K562 (cell line): ENCODE data around the gene PCSK7. TPM values are rescaled to one million over a fixed set of nuclear protein-coding genes. Genes with fewer than 3 reads are reported as not detected.

Experiments used
- ATAC-seq: fragments of 200-7000 bp; cut with Tn5 transposase; 3 replicates; pipeline ENCODE4 v1.9.1; 2020; ENCODE audit warnings: moderate library complexity
- BruUV-seq: library from RNA; stranded (reverse); fragments of 400-500 nt; replicated peaks from 2 replicates; lab custom pipeline; 2021; lab: Mats Ljungman, UMichigan
- CTCF ChIA-PET: fragments of 300-600 bp; formaldehyde crosslinking; extraction: SDS; loops from one replicate; lab custom pipeline; 2021; ENCODE audit warnings: low intra/inter-chr PET ratio; lab: Yijun Ruan, JAX
- POLR2A ChIA-PET: fragments of 300-600, 350-650 bp; sonication (Branson Sonifier 250); formaldehyde crosslinking; extraction: SDS; loops from one replicate; lab custom pipeline; 2021; ENCODE audit warnings: antibody characterized with exemption, inconsistent platforms; lab: Yijun Ruan, JAX
- DNase-seq, 4 experiments: peaks; one replicate each; pipeline versions ENCODE4 v3.0.0 to v3.0.0-alpha.2; 2011 to 2018; ENCODE audit warnings: low spot score in 3 of 4, mixed read lengths in 3 of 4; ENCODE audit errors: extremely low read depth in 1 of 4
- FAIRE-seq: peaks from 2 replicates; lab custom pipeline; 2011; peaks lifted over from hg19 to GRCh38; lab: Jason Lieb, UNC
- H2AFZ ChIP-seq: 2 replicates; pipeline ENCODE4 v1.6.0; 2011; ENCODE audit warnings: low read depth, low read length, control low read depth, inconsistent platforms
- H3K27ac ChIP-seq: fragments of 200-600 bp; 3 replicates; pipeline ENCODE4 v1.8.0; 2011; ENCODE audit warnings: low read depth, mild to moderate bottlenecking, control low read depth, inconsistent platforms, low read length, moderate library complexity, mixed read lengths; ENCODE audit errors: extremely low read depth
- H3K27me3 ChIP-seq, 2 experiments: fragments of 300-600 bp in 1 of 2; 2 replicates in 1 of 2; 3 replicates in 1 of 2; pipeline versions ENCODE4 v1.6.0 to v1.8.0; 2011; ENCODE audit warnings: inconsistent platforms in 2 of 2, low read length in 2 of 2, mild to moderate bottlenecking in 1 of 2, mixed read lengths in 1 of 2, moderate library complexity in 1 of 2; ENCODE audit not compliant: control insufficient read depth in 2 of 2, insufficient read depth in 2 of 2
- H3K36me3 ChIP-seq: fragments of 300-600 bp; 3 replicates; pipeline ENCODE4 v1.8.0; 2011; ENCODE audit warnings: mild to moderate bottlenecking, low read length, inconsistent platforms; ENCODE audit not compliant: control insufficient read depth, insufficient read depth
- H3K4me1 ChIP-seq, 2 experiments: fragments of 200-600 bp in 1 of 2; replicated peaks in 1 of 2; 2 replicates in 1 of 2; 3 replicates in 1 of 2; pipeline versions ENCODE4 v1.5.1 to v1.8.0; 2011; ENCODE audit warnings: inconsistent platforms in 2 of 2, low read length in 2 of 2, mild to moderate bottlenecking in 1 of 2, mixed read lengths in 1 of 2, moderate library complexity in 1 of 2; ENCODE audit not compliant: control insufficient read depth in 2 of 2, insufficient read depth in 2 of 2
- H3K4me2 ChIP-seq: 2 replicates; pipeline ENCODE4 v1.6.1; 2011; ENCODE audit warnings: low read length, control low read depth, inconsistent platforms, mixed read lengths; ENCODE audit not compliant: insufficient read depth
- H3K4me3 ChIP-seq: fragments of 200-600 bp; sonication (generic), shearing (Covaris generic); 2 replicates; pipeline ENCODE4 v1.5.1; 2016; ENCODE audit warnings: control low read depth, inconsistent platforms
- H3K79me2 ChIP-seq: fragments of 200-600 bp; 3 replicates; pipeline ENCODE4 v1.8.0; 2011; ENCODE audit warnings: low read length, inconsistent platforms; ENCODE audit not compliant: control insufficient read depth, insufficient read depth
- H3K9ac ChIP-seq, 2 experiments: 2 replicates each; pipeline versions ENCODE4 v1.6.0 to v1.6.1; 2011; ENCODE audit warnings: low read depth in 2 of 2, low read length in 2 of 2, control low read depth in 1 of 2, inconsistent platforms in 1 of 2, mild to moderate bottlenecking in 1 of 2, mixed read lengths in 1 of 2; ENCODE audit not compliant: insufficient read depth in 1 of 2
- H3K9me1 ChIP-seq: one replicate; pipeline ENCODE4 v1.6.0; 2011; ENCODE audit warnings: inconsistent platforms, mild to moderate bottlenecking, low read length, moderate library complexity; ENCODE audit not compliant: control insufficient read depth, insufficient read depth
- H3K9me3 ChIP-seq: replicated peaks from 2 replicates; pipeline ENCODE4 v1.5.1; 2011; ENCODE audit warnings: low read depth, low read length, inconsistent platforms; ENCODE audit not compliant: control insufficient read depth, insufficient read depth
- H4K20me1 ChIP-seq: replicated peaks from 2 replicates; pipeline ENCODE4 v1.6.1; 2011; ENCODE audit warnings: low read length, inconsistent platforms, mixed read lengths; ENCODE audit not compliant: control insufficient read depth, insufficient read depth
- BRCA1 ChIP-seq, 2 experiments: fragments of 450-650 bp in 1 of 2; sonication (generic) in 1 of 2; formaldehyde crosslinking in 1 of 2; IDR thresholded peaks; 2 replicates each; pipeline versions ENCODE4 v1.5.0 to v1.6.1; 2017 to 2020; ENCODE audit warnings: mild to moderate bottlenecking in 1 of 2, missing genetic modification reagents in 1 of 2
- DMBX1 ChIP-seq: fragments of 250-450 bp; sonication (Bioruptor Pico); IDR thresholded peaks from 2 replicates; pipeline ENCODE4 v1.8.0; 2022; ENCODE audit warnings: inconsistent platforms, mild to moderate bottlenecking, moderate library complexity, borderline replicate concordance
- ELF4 ChIP-seq: fragments of 450-650 bp; formaldehyde crosslinking; IDR thresholded peaks from 2 replicates; pipeline ENCODE4 v1.4.0; 2022; ENCODE audit warnings: missing genetic modification characterization
- MCM3 ChIP-seq: fragments of 450-650 bp; IDR thresholded peaks from 2 replicates; pipeline ENCODE4 v1.6.1; 2016
- POLR2G ChIP-seq: fragments of 200-400 bp; formaldehyde crosslinking; IDR thresholded peaks from 2 replicates; pipeline ENCODE4 v1.6.1; 2017; ENCODE audit warnings: low read depth, mild to moderate bottlenecking, antibody characterized with exemption, low read length, moderate library complexity
- RFX5 ChIP-seq: IDR thresholded peaks from 2 replicates; pipeline ENCODE4 v1.6.1; 2011; ENCODE audit warnings: low read depth, mild to moderate bottlenecking, improper control_type of control experiment, low read length
- ZBTB17 ChIP-seq: fragments of 450-650 bp; formaldehyde crosslinking; IDR thresholded peaks from 2 replicates; pipeline ENCODE4 v1.4.0; 2020; ENCODE audit warnings: mild to moderate bottlenecking
- ZNF444 ChIP-seq: fragments of 250-450 bp; sonication (Bioruptor Pico); IDR thresholded peaks from 2 replicates; pipeline ENCODE4 v1.4.0; 2020; ENCODE audit warnings: mild to moderate bottlenecking, moderate library complexity
- ZNF586 ChIP-seq: fragments of 450-650 bp; formaldehyde crosslinking; conservative IDR thresholded peaks from 2 replicates; pipeline ENCODE4 v1.4.0; 2020; ENCODE audit warnings: mild to moderate bottlenecking, moderate library complexity
- WGBS: fragments of 100-300 bp; shearing (Covaris generic); methylation state at CpG from one replicate; pipeline ENCODE4 v1.1.6; 2016; ENCODE audit warnings: low coverage, mixed read lengths; ENCODE audit not compliant: insufficient coverage; ENCODE audit errors: missing lambda C conversion rate; 5-methylcytosine and 5-hydroxymethylcytosine counted together
- in situ Hi-C: fragments of 300-500 bp; cut with MboI; formaldehyde crosslinking; loops from 4 replicates; pipeline ENCODE4 v1.15.0; 2018; ENCODE audit warnings: inconsistent platforms, mixed read lengths
- intact Hi-C: fragments of 100-400 bp; cut with micrococcal nuclease; formaldehyde crosslinking; loops from 2 replicates; pipeline ENCODE4 v1.14.2; 2022
- polyA plus RNA-seq, 8 experiments: library from polyadenylated mRNA; depleted of rRNA in 4 of 8; stranded (reverse) in 5 of 8; unstranded in 3 of 8; fragments of >200 nt; fragmentation: Nextera tagmentation in 2 of 8; fragmentation: Illumina TruSeq in 1 of 8; extraction: Ambion mirVana in 2 of 8; extraction: Trizol in 1 of 8; gene quantifications; 2 replicates each; pipeline versions ENCODE4 v1.2.1 to v1.2.3, GENCODE V29; 2011 to 2014; ENCODE audit warnings: inconsistent platforms in 1 of 8, missing spikeins in 1 of 8
- total RNA-seq, 7 experiments: library from RNA; depleted of rRNA in 6 of 7; stranded (reverse); fragments of >200 nt in 6 of 7; fragmentation: Illumina TruSeq in 2 of 7; extraction: Trizol in 2 of 7; gene quantifications; 2 replicates each; pipeline versions ENCODE4 v1.2.1 to v1.2.3, GENCODE V29; 2011 to 2021; ENCODE audit warnings: low replicate concordance in 1 of 7
- TF ChIP-seq, protein P1 (sequence below): fragments of 250-450 bp; sonication (Bioruptor Pico); IDR thresholded peaks from 2 replicates; pipeline ENCODE4 v1.5.0; 2021
- TF ChIP-seq, protein P2 (sequence below): sonication (generic); formaldehyde crosslinking; IDR thresholded peaks from 2 replicates; pipeline ENCODE4 v1.8.0; 2022; ENCODE audit warnings: missing genetic modification reagents, mild to moderate bottlenecking, moderate library complexity, borderline replicate concordance
- TF ChIP-seq, protein P3 (sequence below): IDR thresholded peaks from 3 replicates; pipeline ENCODE4 v1.6.1; 2011; ENCODE audit warnings: borderline replicate concordance, mild to moderate bottlenecking; ENCODE audit not compliant: insufficient read length, insufficient read depth
- TF ChIP-seq, protein P4 (sequence below): fragments of 250-450 bp; sonication (Bioruptor Pico); IDR thresholded peaks from 2 replicates; pipeline ENCODE4 v1.4.0; 2020; ENCODE audit warnings: mild to moderate bottlenecking, moderate library complexity
- TF ChIP-seq, protein P5 (sequence below): fragments of 250-450 bp; sonication (Bioruptor Pico); IDR thresholded peaks from 2 replicates; pipeline ENCODE4 v1.5.0; 2021

PCSK7 gene
- total and polyA plus RNA-seq, 9 of the 15 experiments (the other 6 are each of a cell fraction or from before 2014, with no cell fraction given): 3.1 to 29.2 (median 15.6) TPM

DNA sequence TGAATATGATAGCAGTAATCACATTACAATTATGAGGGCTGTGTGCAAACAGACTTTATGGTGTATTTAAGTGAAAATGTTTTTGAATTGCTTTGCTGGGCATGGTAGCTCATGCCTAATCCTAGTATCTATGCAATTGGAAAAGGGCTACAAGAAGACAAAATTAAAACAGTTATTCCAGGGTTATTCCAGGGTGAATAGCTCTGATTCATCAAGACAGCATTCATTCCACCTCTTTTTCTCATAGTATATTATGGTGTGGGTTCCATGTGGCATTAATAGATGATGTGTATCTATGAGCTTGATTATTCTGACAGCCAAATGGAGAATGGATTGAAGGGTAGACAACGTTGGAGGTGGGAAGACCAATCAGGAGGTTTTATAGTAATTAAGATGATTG is 65.4 kb downstream of the PCSK7 start:
- POLR2A ChIA-PET: interaction anchor here (0.6 to 1.8 kb wide), 9 partner anchors 9 to 977 kb away, joined by 3 to 11 read pairs (median 3); partner anchors contain the start of gene SIDT2
- in situ Hi-C loops: no loop called here
- BruUV-seq: no TSS peak
- TF ChIP-seq, protein P1, sequence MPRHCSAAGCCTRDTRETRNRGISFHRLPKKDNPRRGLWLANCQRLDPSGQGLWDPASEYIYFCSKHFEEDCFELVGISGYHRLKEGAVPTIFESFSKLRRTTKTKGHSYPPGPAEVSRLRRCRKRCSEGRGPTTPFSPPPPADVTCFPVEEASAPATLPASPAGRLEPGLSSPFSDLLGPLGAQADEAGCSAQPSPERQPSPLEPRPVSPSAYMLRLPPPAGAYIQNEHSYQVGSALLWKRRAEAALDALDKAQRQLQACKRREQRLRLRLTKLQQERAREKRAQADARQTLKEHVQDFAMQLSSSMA (CRISPR knock-in tag): no peak
- no peak for TF ChIP-seq DMBX1 (CRISPR knock-in tag)
- no peak for TF ChIP-seq POLR2G
- TF ChIP-seq RFX5: no peak
- TF ChIP-seq, protein P2, sequence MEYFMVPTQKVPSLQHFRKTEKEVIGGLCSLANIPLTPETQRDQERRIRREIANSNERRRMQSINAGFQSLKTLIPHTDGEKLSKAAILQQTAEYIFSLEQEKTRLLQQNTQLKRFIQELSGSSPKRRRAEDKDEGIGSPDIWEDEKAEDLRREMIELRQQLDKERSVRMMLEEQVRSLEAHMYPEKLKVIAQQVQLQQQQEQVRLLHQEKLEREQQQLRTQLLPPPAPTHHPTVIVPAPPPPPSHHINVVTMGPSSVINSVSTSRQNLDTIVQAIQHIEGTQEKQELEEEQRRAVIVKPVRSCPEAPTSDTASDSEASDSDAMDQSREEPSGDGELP (CRISPR knock-in tag): no peak
- TF ChIP-seq, protein P3, sequence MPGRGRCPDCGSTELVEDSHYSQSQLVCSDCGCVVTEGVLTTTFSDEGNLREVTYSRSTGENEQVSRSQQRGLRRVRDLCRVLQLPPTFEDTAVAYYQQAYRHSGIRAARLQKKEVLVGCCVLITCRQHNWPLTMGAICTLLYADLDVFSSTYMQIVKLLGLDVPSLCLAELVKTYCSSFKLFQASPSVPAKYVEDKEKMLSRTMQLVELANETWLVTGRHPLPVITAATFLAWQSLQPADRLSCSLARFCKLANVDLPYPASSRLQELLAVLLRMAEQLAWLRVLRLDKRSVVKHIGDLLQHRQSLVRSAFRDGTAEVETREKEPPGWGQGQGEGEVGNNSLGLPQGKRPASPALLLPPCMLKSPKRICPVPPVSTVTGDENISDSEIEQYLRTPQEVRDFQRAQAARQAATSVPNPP: no peak
- TF ChIP-seq, protein P4, sequence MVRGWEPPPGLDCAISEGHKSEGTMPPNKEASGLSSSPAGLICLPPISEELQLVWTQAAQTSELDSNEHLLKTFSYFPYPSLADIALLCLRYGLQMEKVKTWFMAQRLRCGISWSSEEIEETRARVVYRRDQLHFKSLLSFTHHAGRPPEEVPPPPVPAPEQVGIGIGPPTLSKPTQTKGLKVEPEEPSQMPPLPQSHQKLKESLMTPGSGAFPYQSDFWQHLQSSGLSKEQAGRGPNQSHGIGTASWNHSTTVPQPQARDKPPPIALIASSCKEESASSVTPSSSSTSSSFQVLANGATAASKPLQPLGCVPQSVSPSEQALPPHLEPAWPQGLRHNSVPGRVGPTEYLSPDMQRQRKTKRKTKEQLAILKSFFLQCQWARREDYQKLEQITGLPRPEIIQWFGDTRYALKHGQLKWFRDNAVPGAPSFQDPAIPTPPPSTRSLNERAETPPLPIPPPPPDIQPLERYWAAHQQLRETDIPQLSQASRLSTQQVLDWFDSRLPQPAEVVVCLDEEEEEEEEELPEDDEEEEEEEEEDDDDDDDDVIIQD (CRISPR knock-in tag): no peak
- no peak for TF ChIP-seq ZNF444 (CRISPR knock-in tag)
- TF ChIP-seq BRCA1 (IDR thresholded peaks at IDR 0.05): no peak
- no peak for TF ChIP-seq BRCA1 (CRISPR knock-in tag; IDR thresholded peaks at IDR 0.05)
- TF ChIP-seq ZBTB17: no peak
- TF ChIP-seq ELF4 (CRISPR knock-in tag): no peak
- TF ChIP-seq, protein P5, sequence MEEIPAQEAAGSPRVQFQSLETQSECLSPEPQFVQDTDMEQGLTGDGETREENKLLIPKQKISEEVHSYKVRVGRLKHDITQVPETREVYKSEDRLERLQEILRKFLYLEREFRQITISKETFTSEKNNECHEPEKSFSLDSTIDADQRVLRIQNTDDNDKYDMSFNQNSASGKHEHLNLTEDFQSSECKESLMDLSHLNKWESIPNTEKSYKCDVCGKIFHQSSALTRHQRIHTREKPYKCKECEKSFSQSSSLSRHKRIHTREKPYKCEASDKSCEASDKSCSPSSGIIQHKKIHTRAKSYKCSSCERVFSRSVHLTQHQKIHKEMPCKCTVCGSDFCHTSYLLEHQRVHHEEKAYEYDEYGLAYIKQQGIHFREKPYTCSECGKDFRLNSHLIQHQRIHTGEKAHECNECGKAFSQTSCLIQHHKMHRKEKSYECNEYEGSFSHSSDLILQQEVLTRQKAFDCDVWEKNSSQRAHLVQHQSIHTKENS (CRISPR knock-in tag): no peak
- TF ChIP-seq MCM3: no peak
- no peak for TF ChIP-seq ZNF586 (CRISPR knock-in tag)
- TF ChIP-seq, all 486 proteins: peak for 0
- Histone ChIP-seq H3K27me3 (no peaks in the 10 kb centered on the region), H3K9ac (no peak overlapping the region), H3K27ac (no peak overlapping the region), H3K4me2 (no peak overlapping the region), H4K20me1 (peaks cover 1% of the 10 kb centered on the region; the same call in 1 of the 2 replicates), H3K4me1 (peaks cover 4 to 10% of the 10 kb centered on the region in 2 experiments; a peak in 4 of 5 replicates), H3K9me3 (no peaks in the 10 kb centered on the region), H3K79me2 (peaks cover 15% of the 10 kb centered on the region), H3K4me3 (no peak overlapping the region), H2AFZ (no peak overlapping the region), H3K36me3 (peaks cover 89% of the 10 kb centered on the region), H3K9me1 (no peaks in the 10 kb centered on the region)
- WGBS: 55% methylated on average over 1 of the region's 1 CpG
- DNase-seq (no peak), ATAC-seq (no peak), FAIRE-seq (no peak)
- CTCF ChIA-PET: no interaction called here
- intact Hi-C loops: no loop called here
